ENCODE measurements around the gene PRKAG2.

Gene PRKAG2

GRCh38 chr7:151818674-151819519, 58.0 kb downstream of the PRKAG2 start:
- no peak overlapping the region for H3K27ac ChIP-seq
- TF ChIP-seq CTCF (IDR thresholded peaks at IDR 0.05) (no peak), ZFX (IDR thresholded peaks at IDR 0.05; ENCODE audit: borderline replicate concordance) (no peak)

GRCh38 chr7:151817981-151818673, 58.8 kb downstream of the PRKAG2 start:
- TF ChIP-seq ZFX (IDR thresholded peaks at IDR 0.05; ENCODE audit: borderline replicate concordance): no peak
- TF ChIP-seq CTCF (IDR thresholded peaks at IDR 0.05): no peak
- no peak overlapping the region for H3K27ac ChIP-seq

- TF ChIP-seq ZFX (IDR thresholded peaks at IDR 0.05; ENCODE audit: borderline replicate concordance) (no peak), CTCF (IDR thresholded peaks at IDR 0.05) (no peak)
- no peak overlapping the region for H3K27ac ChIP-seq
Observed at GRCh38 chr7:151817315-151817690, 59.6 kb downstream of the PRKAG2 start.

DNA sequence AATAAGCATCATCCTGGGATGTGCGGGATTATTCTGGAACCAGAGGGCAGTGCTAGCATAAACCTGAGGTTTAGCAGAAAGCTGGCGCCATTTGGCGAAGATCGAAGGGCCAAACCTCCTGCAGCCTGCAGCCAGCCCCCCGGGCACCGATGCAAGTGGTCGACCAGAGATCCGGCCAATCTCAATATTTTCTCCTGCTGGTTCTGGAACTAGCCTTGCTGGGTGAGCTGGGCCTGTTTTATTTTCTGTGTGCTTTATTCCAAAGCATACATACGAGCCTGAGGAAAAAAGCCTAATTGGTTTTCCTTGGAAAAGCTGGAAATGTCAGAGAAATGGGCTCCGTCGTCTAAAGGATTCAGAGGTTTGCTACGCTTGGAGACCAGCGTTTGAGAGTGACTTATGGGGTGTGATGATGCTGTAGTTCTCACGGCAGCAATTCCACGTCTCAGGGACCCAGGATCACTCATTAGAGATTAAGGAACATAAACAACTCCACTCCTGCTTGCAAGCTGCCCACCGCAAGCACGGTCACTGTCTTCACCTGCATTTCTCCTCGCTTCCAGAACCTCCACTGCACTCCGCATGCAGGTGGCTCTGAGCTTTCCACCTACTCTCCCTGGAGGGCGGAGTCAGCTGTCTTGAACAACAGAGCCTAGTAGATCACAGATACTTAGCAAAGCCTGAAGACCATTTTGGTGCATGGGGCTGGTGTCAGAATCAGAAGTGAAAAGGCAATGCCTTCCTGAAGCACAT, 60.2 kb downstream of the PRKAG2 start:
- TF ChIP-seq ZFX (IDR thresholded peaks at IDR 0.05; ENCODE audit: borderline replicate concordance) (no peak), CTCF (IDR thresholded peaks at IDR 0.05) (no peak)
- no peak overlapping the region for H3K27ac ChIP-seq

DNA sequence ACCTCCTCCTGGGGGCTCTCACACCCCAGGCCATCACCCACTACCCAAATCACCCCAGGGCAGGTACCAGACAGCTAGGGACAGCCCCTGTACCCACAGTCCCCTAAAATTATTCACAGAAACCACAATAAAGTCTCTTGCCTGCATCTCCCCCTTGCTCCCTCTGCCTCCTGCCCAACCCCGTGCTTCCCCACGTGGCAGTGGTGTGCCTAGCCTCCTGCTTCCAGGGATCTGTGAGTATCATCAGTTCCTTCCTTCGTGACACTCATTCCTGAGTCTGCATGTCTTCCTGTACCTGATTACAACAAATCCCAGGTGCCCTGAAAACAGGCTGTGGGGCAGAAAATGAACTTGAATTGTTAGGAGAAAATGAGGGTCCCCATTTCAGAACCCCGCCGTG, 61.5 kb downstream of the PRKAG2 start:
- H3K27ac ChIP-seq: no peak overlapping the region
- TF ChIP-seq CTCF (IDR thresholded peaks at IDR 0.05) (no peak), ZFX (IDR thresholded peaks at IDR 0.05; ENCODE audit: borderline replicate concordance) (no peak)

DNA sequence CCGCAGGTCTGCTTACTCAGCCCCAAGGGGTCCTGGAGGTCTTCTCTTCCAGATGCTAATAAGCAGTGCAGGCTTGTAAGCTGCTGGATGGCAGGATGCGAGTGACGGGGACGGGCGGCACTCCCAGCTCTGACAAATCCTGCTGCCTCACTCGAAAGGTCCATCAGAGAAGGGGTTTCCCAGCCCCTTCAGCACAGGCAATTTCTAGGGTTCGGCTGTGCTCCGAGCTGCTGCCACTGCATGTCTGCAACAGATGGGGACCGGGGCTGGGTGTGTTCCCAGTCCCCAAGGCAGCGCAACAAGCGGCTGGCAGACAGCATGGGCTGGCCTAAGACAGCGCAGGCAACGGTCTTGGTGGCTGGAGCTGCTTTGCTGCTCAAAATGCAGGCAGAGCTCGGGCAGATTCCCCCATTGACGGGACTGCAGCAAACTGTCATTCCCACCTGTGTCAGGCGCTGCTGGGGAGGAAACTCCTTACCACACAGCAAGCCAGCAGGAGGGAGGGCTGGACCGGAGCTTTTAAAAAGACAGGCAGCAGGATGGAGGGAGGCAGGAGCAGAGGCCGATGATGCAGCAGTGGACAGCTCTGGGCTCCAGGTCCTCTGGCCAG, 62.4 kb downstream of the PRKAG2 start:
- TF ChIP-seq CTCF (IDR thresholded peaks at IDR 0.05) (no peak), ZFX (IDR thresholded peaks at IDR 0.05; ENCODE audit: borderline replicate concordance) (no peak)

More for the DNA sequence above, 62.4 kb downstream of the PRKAG2 start:
- no peak overlapping the region for H3K27ac ChIP-seq
